ENCODE measurements around the gene CASR. TPM values are rescaled to one million over a fixed set of nuclear protein-coding genes. Genes with fewer than 3 reads are reported as not detected.

Gene CASR
- total RNA-seq, 1 experiment from 2014 or later = 0.02 TPM

- no peak overlapping the region for H2AK5ac ChIP-seq (ENCODE audit: insufficient read length, low read length)
- no peak overlapping the region for H2BK20ac ChIP-seq (ENCODE audit: low read depth, low read length, poor library complexity, severe bottlenecking)
- Mint-ChIP-seq H3K4me1 (peaks cover 10 to 13% of the 10 kb centered on the region in 2 experiments), H3K4me3 (no peak overlapping the region), H3K27ac (no peak overlapping the region), H3K27me3 (ENCODE audit: low read depth) (peaks cover 6% of the 10 kb centered on the region), H3K36me3 (ENCODE audit: insufficient read depth in 1 of 3, low read depth in 3 of 3) (no peaks in the 10 kb centered on the region), H3K9me3 (peaks cover 7 to 9% of the 10 kb centered on the region in 2 experiments; a peak in 4 of 5 replicates)
- no peak overlapping the region for H3T11ph ChIP-seq (ENCODE audit: low read length)
- no peak overlapping the region for H3K27ac ChIP-seq (ENCODE audit: insufficient read length, low read depth, low read length)
- no peak overlapping the region for H2BK15ac ChIP-seq (ENCODE audit: low read depth, low read length)
- no peak for TF ChIP-seq CTCF (conservative IDR thresholded peaks at IDR 0.05)
- no peak overlapping the region for H3K23ac ChIP-seq (ENCODE audit: insufficient read length, low read depth, low read length)
- no peak overlapping the region for H3K56ac ChIP-seq (ENCODE audit: insufficient read length, low read depth, low read length)
- H3K4ac ChIP-seq (ENCODE audit: low read depth, low read length) = no peak overlapping the region
- H3K9ac ChIP-seq (ENCODE audit: extremely low read depth, insufficient read length, low read length) = no peak overlapping the region
- no CpG with 5 or more reads among the region's 2 CpGs for WGBS (ENCODE audit: extremely low coverage, insufficient read length, low lambda C conversion rate)
- no peaks in the 10 kb centered on the region for H3K9me3 ChIP-seq (ENCODE audit: control insufficient read depth, low read depth, low read length)
- no peak overlapping the region for H2BK120ac ChIP-seq (ENCODE audit: low read depth, low read length, poor library complexity, severe bottlenecking)
- no peaks in the 10 kb centered on the region for H3K23me2 ChIP-seq (ENCODE audit: insufficient read length, low read depth, low read length, poor library complexity, severe bottlenecking)
- H3K27me3 ChIP-seq (ENCODE audit: insufficient read depth, low read length) = no peaks in the 10 kb centered on the region
- DNase-seq = no peak
- H4K8ac ChIP-seq (replicated peaks; ENCODE audit: insufficient read length, low read depth, low read length) = no peak overlapping the region
- H4K20me1 ChIP-seq (ENCODE audit: control insufficient read depth, insufficient read depth, insufficient read length) = no peaks in the 10 kb centered on the region
- no peak overlapping the region for H2AFZ ChIP-seq (ENCODE audit: low read length)
- H4K91ac ChIP-seq (ENCODE audit: insufficient read length, low read depth, low read length) = no peak overlapping the region
- no peaks in the 10 kb centered on the region for H3K79me2 ChIP-seq (ENCODE audit: insufficient read depth, low read length)
- H2BK5ac ChIP-seq (ENCODE audit: insufficient read length, low read length) = no peak overlapping the region
- no peaks in the 10 kb centered on the region for H3K79me1 ChIP-seq (ENCODE audit: insufficient read depth, low read depth, low read length, poor library complexity, severe bottlenecking)
- H3K4me2 ChIP-seq (ENCODE audit: insufficient read depth, insufficient read length, low read length) = no peak overlapping the region
- no peaks in the 10 kb centered on the region for H3K4me1 ChIP-seq (ENCODE audit: insufficient read depth, low read length)
- H3K14ac ChIP-seq (ENCODE audit: insufficient read depth, low read length) = no peak overlapping the region
- no peak overlapping the region for H2BK12ac ChIP-seq (ENCODE audit: insufficient read length, low read depth, low read length)
- no peak overlapping the region for H4K5ac ChIP-seq (ENCODE audit: insufficient read length, low read depth, low read length)
- no peak overlapping the region for H3K18ac ChIP-seq (ENCODE audit: insufficient read length, low read depth, low read length)
These were observed 135.2 kb downstream of the CASR start for GRCh38 chr3:122318620-122319019.
